Loucy (cell line): ENCODE measurements around the gene PGK1.

Experiments
- EZH2phosphoT487 ChIP-seq: fragments of 200-600 bp; IDR thresholded peaks from 2 replicates; pipeline ENCODE4 v1.6.1; 2018; ENCODE audit warnings: antibody characterized with exemption, mild to moderate bottlenecking, moderate library complexity, borderline replicate concordance
- TF ChIP-seq, protein P1 (sequence below): fragments of 200-600 bp; sonication (generic); conservative IDR thresholded peaks from 2 replicates; pipeline ENCODE4 v1.5.1; 2014; ENCODE audit warnings: mild to moderate bottlenecking, antibody characterized with exemption, low read length

GRCh38 chrX:78104447-78105176 is 564 bp downstream of the PGK1 start:
- TF ChIP-seq, protein P1, sequence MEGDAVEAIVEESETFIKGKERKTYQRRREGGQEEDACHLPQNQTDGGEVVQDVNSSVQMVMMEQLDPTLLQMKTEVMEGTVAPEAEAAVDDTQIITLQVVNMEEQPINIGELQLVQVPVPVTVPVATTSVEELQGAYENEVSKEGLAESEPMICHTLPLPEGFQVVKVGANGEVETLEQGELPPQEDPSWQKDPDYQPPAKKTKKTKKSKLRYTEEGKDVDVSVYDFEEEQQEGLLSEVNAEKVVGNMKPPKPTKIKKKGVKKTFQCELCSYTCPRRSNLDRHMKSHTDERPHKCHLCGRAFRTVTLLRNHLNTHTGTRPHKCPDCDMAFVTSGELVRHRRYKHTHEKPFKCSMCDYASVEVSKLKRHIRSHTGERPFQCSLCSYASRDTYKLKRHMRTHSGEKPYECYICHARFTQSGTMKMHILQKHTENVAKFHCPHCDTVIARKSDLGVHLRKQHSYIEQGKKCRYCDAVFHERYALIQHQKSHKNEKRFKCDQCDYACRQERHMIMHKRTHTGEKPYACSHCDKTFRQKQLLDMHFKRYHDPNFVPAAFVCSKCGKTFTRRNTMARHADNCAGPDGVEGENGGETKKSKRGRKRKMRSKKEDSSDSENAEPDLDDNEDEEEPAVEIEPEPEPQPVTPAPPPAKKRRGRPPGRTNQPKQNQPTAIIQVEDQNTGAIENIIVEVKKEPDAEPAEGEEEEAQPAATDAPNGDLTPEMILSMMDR = no peak
- no peak for TF ChIP-seq EZH2phosphoT487
